ENCODE results near the gene SLC28A3.

SLC28A3 gene

DNA sequence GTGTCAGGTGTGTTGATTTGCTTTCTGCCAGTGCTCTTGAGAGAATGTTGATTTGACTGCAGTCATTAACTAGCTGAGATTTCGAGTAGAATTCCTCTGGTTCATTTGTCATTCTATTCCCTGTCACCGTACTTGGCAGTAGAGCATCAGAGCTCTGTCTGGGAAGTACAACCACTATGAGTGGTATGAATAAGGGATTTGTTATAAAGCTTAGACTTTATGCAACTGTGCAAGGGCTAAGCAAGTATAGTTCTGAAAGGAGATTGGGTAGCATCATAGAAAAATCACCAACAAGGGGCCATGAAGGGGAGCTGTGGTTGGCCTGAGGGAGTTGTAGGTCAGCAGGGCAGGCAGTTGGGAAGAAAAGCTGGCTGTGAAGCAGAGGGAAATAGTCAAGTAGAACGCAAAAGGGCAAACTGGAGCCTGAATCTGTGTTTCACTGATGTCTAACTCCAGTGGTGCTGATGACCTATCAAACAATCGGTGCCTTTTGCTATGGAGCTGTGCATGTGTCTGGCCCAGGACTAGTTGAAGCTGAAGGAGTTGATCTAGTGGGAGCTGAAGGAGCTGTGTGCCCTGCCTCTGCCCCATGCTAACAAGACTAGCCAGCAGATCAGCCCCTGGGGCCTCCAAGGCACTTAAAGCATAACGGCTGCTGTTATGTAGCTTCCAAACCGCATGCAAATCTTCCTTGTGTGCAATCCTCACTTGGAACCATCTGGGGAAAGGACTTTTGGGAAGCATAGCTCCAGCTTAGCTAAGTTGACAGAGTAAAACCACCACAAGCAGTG, 110.0 kb downstream of the SLC28A3 start:
- DNase-seq = no peak

- DNase-seq = no peak
Measured at GRCh38 chr9:84229191-84229590, 111.4 kb downstream of the SLC28A3 start.

DNA sequence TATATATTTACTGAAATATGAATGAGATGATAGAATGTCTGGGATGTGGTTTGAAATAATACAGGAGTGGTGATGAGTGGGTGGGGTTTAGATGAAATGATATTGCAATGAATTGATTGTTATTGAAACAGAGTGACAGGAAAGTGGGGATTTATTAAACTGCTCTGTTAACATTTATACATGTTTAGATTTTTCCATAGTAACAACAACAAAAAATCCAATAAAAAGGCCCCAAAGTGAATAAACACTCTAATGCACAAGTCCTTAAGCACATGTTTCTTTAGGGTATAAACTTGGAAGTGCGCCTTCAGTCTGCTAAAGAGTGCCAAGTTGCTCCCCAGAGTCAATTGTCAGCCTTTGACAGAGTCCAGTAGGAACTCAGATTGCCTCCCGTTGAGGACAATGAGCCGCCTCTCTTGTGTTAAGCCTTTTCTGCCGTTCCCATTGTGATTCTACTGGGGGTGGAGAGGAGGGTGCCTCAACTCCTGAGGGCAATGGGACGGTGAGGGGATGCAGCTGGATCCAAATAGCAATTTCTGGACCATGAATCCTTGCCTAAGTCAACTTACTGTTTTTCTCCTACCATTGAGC, 112.3 kb downstream of the SLC28A3 start:
- DNase-seq = no peak

DNA sequence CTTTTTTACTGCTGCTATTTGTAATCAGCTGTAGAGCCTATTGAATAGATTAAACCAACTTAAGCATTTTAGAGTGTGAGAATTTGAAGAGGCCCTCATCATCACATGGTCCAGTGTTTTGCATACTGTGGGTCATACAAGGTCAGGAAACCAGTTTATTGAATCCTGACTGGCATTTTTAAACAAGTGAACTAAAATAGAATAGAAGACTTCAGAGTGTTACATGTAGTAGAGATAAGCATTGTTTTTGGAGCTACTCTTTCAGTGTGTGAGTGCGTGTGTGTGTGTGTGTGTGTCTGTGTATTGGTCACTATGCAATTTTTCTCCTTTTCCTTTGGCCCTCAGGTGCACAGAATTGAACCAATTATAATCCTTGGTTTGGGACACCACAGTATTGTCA, 114.4 kb downstream of the SLC28A3 start:
- no peak for DNase-seq
